ENCODE results near the gene THRB. TPM values are rescaled to one million over a fixed set of nuclear protein-coding genes. Genes with fewer than 3 reads are reported as not detected.

THRB gene
- total and polyA plus RNA-seq, 4 experiments from 2014 or later: 0.03 TPM; not detected in 3

Small RNAs within 50 kb of the gene (microRNA-seq; reads per million reads assigned to microRNA genes)
- not detected for gene MIR4792 (ENCODE audit: borderline microRNAs expressed, borderline number of aligned reads, borderline replicate concordance)

All from CD4-positive, alpha-beta memory T cell (primary cell).